Measurements from ENCODE around the gene TRAPPC2L.

Gene TRAPPC2L

GRCh38 chr16:88856828-88857727 lies at the start of gene TRAPPC2L, which contains the start of gene GALNS:
TRAPPC2L (plus strand) TSS chr16:88857127; CDS start chr16:88857151, 24 bp downstream.
GALNS (minus strand) TSS chr16:88856947; CDS start chr16:88856877, 70 bp downstream.
- no peak for TF ChIP-seq CTCF (conservative IDR thresholded peaks at IDR 0.05; ENCODE audit: control insufficient read depth, insufficient read depth, low read depth, low read length)
- peak within 1 kb of the TSS; percentile 97 for H3K4me3 ChIP-seq (ENCODE audit: control insufficient read depth, low read depth, low read length)
- peak; percentile 91 for DNase-seq (ENCODE audit: low read depth)

GRCh38 chr16:88807142-88807625 lies 49.7 kb upstream of the TRAPPC2L start:
- no peak overlapping the region for H3K4me3 ChIP-seq (ENCODE audit: control insufficient read depth, low read depth, low read length)
- no peak for DNase-seq (ENCODE audit: low read depth)
- TF ChIP-seq CTCF (conservative IDR thresholded peaks at IDR 0.05; ENCODE audit: control insufficient read depth, insufficient read depth, low read depth, low read length): no peak

GRCh38 chr16:88807626-88808453 lies 49.1 kb upstream of the TRAPPC2L start:
- no peak for TF ChIP-seq CTCF (conservative IDR thresholded peaks at IDR 0.05; ENCODE audit: control insufficient read depth, insufficient read depth, low read depth, low read length)
- DNase-seq (ENCODE audit: low read depth): no peak
- H3K4me3 ChIP-seq (ENCODE audit: control insufficient read depth, low read depth, low read length): no peak overlapping the region

GRCh38 chr16:88809068-88809675 lies 47.8 kb upstream of the TRAPPC2L start:
- no peak for TF ChIP-seq CTCF (conservative IDR thresholded peaks at IDR 0.05; ENCODE audit: control insufficient read depth, insufficient read depth, low read depth, low read length)
- DNase-seq (ENCODE audit: low read depth): no peak

GRCh38 chr16:88809676-88810165 lies 47.2 kb upstream of the TRAPPC2L start:
- no peak overlapping the region for H3K4me3 ChIP-seq (ENCODE audit: control insufficient read depth, low read depth, low read length)
- no peak for TF ChIP-seq CTCF (conservative IDR thresholded peaks at IDR 0.05; ENCODE audit: control insufficient read depth, insufficient read depth, low read depth, low read length)
- DNase-seq (ENCODE audit: low read depth): no peak

More at GRCh38 chr16:88809068-88809675, 47.8 kb upstream of the TRAPPC2L start:
- no peak overlapping the region for H3K4me3 ChIP-seq (ENCODE audit: control insufficient read depth, low read depth, low read length)
